OCI-LY7 (cell line): Measurements from ENCODE around the gene MRC2. TPM values are rescaled to one million over a fixed set of nuclear protein-coding genes. Genes with fewer than 3 reads are reported as not detected.

Experiments used
- BruUV-seq: library from RNA; stranded (reverse); fragments of 400-500 nt; replicated peaks from 2 replicates; lab custom pipeline; 2021; lab: Mats Ljungman, UMichigan
- CTCF ChIA-PET: fragments of 300-600 bp; sonication (Branson Sonifier 250); formaldehyde crosslinking; loops from one replicate; lab custom pipeline; 2022; ENCODE audit warnings: antibody characterized with exemption; ENCODE audit not compliant: unreplicated experiment; lab: Charles Lee
- POLR2A ChIA-PET: fragments of 300-600 bp; sonication (Branson Sonifier 250); formaldehyde crosslinking; loops from one replicate; lab custom pipeline; 2022; ENCODE audit warnings: antibody characterized with exemption; lab: Charles Lee
- DNase-seq: peaks from one replicate; pipeline ENCODE4 v3.0.0-alpha.2; 2015; ENCODE audit warnings: low spot score
- H2AFZ ChIP-seq: fragments of 200-600 bp; sonication (generic), shearing (Covaris generic); 2 replicates; pipeline ENCODE4 v1.6.1; 2014; ENCODE audit warnings: mild to moderate bottlenecking, antibody characterized with exemption, low read length, moderate library complexity
- H3K27ac ChIP-seq: fragments of 200-600 bp; sonication (generic); 2 replicates; pipeline ENCODE4 v1.5.1; 2014; ENCODE audit warnings: mixed run types, low read depth, mild to moderate bottlenecking, moderate library complexity, low read length, inconsistent platforms; ENCODE audit not compliant: poor library complexity, severe bottlenecking
- H3K36me3 ChIP-seq: fragments of 200-600 bp; sonication (generic); 2 replicates; pipeline ENCODE4 v1.6.1; 2014; ENCODE audit warnings: mild to moderate bottlenecking, antibody characterized with exemption, low read length, moderate library complexity, mixed read lengths; ENCODE audit not compliant: insufficient read depth
- H3K4me1 ChIP-seq: fragments of 200-600 bp; sonication (generic); 2 replicates; pipeline ENCODE4 v1.5.1; 2014; ENCODE audit warnings: mild to moderate bottlenecking, low read length; ENCODE audit not compliant: insufficient read depth, poor library complexity, severe bottlenecking
- H3K4me2 ChIP-seq: fragments of 200-600 bp; sonication (generic); 2 replicates; pipeline ENCODE4 v1.6.1; 2014; ENCODE audit warnings: mild to moderate bottlenecking, low read length
- H3K4me3 ChIP-seq: fragments of 200-600 bp; sonication (generic); 2 replicates; pipeline ENCODE4 v1.5.1; 2014; ENCODE audit warnings: mild to moderate bottlenecking, low read depth, low read length; ENCODE audit not compliant: poor library complexity, severe bottlenecking
- H3K79me2 ChIP-seq: fragments of 200-600 bp; sonication (generic); 2 replicates; pipeline ENCODE4 v1.6.1; 2016; ENCODE audit warnings: low read depth, mild to moderate bottlenecking, low read length, moderate library complexity, mixed read lengths; ENCODE audit not compliant: insufficient read depth
- H3K9me2 ChIP-seq: fragments of 200-600 bp; sonication (generic); 2 replicates; pipeline ENCODE4 v1.6.1; 2016; ENCODE audit warnings: mild to moderate bottlenecking, low read length, mixed read lengths; ENCODE audit not compliant: insufficient read depth
- H3K9me3 ChIP-seq: fragments of 200-600 bp; sonication (generic); 2 replicates; pipeline ENCODE4 v1.6.1; 2014; ENCODE audit warnings: mild to moderate bottlenecking, mixed run types, low read length, mixed read lengths
- H4K20me1 ChIP-seq: fragments of 200-600 bp; sonication (generic); 2 replicates; pipeline ENCODE4 v1.6.1; 2014; ENCODE audit warnings: mild to moderate bottlenecking, antibody characterized with exemption, low read length, moderate library complexity, mixed read lengths; ENCODE audit not compliant: insufficient read depth
- CTCF ChIP-seq: fragments of 200-600 bp; sonication (generic); conservative IDR thresholded peaks from 2 replicates; pipeline ENCODE4 v1.5.1; 2014; ENCODE audit warnings: mild to moderate bottlenecking, antibody characterized with exemption, low read length, moderate library complexity, mixed read lengths
- EZH2phosphoT487 ChIP-seq: fragments of 200-600 bp; sonication (generic); IDR thresholded peaks from 2 replicates; pipeline ENCODE4 v1.6.1; 2018; ENCODE audit warnings: low read depth, borderline replicate concordance, mild to moderate bottlenecking, mixed run types, antibody characterized with exemption, low read length, moderate library complexity, mixed read lengths
- intact Hi-C: fragments of 100-400 bp; cut with micrococcal nuclease; formaldehyde crosslinking; loops from one replicate; pipeline ENCODE4 v1.10.0; 2022; ENCODE audit not compliant: unreplicated experiment
- total RNA-seq, 2 experiments: library from RNA; depleted of rRNA in 1 of 2; stranded (reverse); fragments of >200 nt in 1 of 2; shearing (Covaris generic) in 1 of 2; gene quantifications; 2 replicates each; pipeline ENCODE4 v1.2.3, GENCODE V29; 2014 to 2022

Gene MRC2
- total RNA-seq, 2 experiments from 2014 or later: 0.19 to 0.27 TPM

- ChIA-PET CTCF (no interaction called here), POLR2A (no interaction called here)
- Histone ChIP-seq H3K4me3 (no peak overlapping the region), H3K36me3 (no peaks in the 10 kb centered on the region), H3K9me2 (no peaks in the 10 kb centered on the region), H3K27ac (no peak overlapping the region), H3K9me3 (no peaks in the 10 kb centered on the region), H3K4me2 (no peak overlapping the region), H3K79me2 (no peaks in the 10 kb centered on the region), H2AFZ (no peak overlapping the region), H4K20me1 (no peaks in the 10 kb centered on the region), H3K4me1 (no peaks in the 10 kb centered on the region)
- TF ChIP-seq CTCF: no peak
- TF ChIP-seq EZH2phosphoT487: no peak
- intact Hi-C loops: no loop called here
- BruUV-seq: no TSS peak
- DNase-seq: no peak
Observed at GRCh38 chr17:62650587-62650986, 23.1 kb downstream of the MRC2 start.

DNA sequence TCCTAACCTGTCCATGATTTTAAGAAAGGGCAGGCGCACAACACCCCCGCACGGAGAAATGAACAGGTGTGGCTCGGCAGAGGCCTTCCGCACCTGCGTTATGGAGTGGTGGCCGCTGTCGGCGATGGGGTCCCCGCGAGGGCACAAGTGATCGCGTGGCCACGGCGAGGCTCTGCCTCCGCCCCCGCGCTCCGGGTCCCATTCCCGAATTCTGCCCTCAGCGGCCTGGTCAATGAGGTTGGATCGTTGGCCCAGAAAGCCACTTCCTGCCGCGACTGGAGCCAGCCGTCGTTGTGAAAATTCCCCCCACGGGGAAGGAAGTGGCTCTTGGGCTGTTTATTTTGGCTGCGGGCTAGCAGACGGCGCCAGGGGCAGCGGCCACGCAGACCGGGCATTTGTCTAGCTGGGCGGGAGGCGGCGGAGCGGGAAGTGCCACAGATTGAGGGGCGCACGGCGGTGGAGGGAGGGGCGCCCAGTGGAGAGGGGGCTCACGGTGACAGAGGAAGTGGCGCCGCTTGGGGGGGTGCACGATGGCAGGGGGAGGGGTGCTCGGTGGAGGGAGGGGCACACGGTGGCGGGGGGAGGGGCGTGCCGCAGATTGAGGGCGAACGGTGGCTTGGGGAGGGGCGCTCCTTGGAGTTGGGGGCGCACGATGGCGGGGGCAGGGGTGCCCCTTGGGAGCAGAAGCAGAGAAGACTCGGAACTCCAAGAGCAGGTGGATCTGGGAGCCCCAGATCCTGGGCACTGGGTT lies 25.0 kb downstream of the MRC2 start:
- no TSS peak for BruUV-seq
- no peak overlapping the region for H2AFZ ChIP-seq
- intact Hi-C loops: no loop called here

More for the DNA sequence above, 25.0 kb downstream of the MRC2 start:
- no peak overlapping the region for H3K27ac ChIP-seq
- ChIA-PET CTCF (no interaction called here), POLR2A (no interaction called here)
- H3K4me3 ChIP-seq: no peak overlapping the region
- no peaks in the 10 kb centered on the region for H3K9me3 ChIP-seq
- no peak for DNase-seq
- H3K4me1 ChIP-seq: no peaks in the 10 kb centered on the region
- no peaks in the 10 kb centered on the region for H3K79me2 ChIP-seq
- peak overlapping the region; percentile 33; the same call in 1 of the 2 replicates for H3K4me2 ChIP-seq
- TF ChIP-seq CTCF: no peak
- no peak for TF ChIP-seq EZH2phosphoT487
- H3K9me2 ChIP-seq: no peaks in the 10 kb centered on the region
- no peaks in the 10 kb centered on the region for H4K20me1 ChIP-seq
- no peaks in the 10 kb centered on the region for H3K36me3 ChIP-seq
